Mononuclear cell (primary cell): ENCODE results near the gene TLCD3A. TPM values are rescaled to one million over a fixed set of nuclear protein-coding genes. Genes with fewer than 3 reads are reported as not detected.
"Not testable (repeated sequence)": the region's sequence is repeated elsewhere in the genome, so short reads cannot be mapped to it uniquely, and the experiment has no call there.

ENCODE experiments used
- H3K27me3 ChIP-seq: 2 replicates; pipeline ENCODE4 v1.6.0; 2011; ENCODE audit warnings: low read length, control low read depth; ENCODE audit not compliant: insufficient read depth
- H3K4me1 ChIP-seq: 2 replicates; pipeline ENCODE4 v1.5.1; 2011; ENCODE audit warnings: mild to moderate bottlenecking, low read length, control low read depth; ENCODE audit not compliant: insufficient read depth
- H3K4me3 ChIP-seq: 2 replicates; pipeline ENCODE4 v1.5.1; 2011; ENCODE audit warnings: mild to moderate bottlenecking, low read length, moderate library complexity
- H3K9me3 ChIP-seq: 2 replicates; pipeline ENCODE4 v1.5.1; 2011; ENCODE audit warnings: low read depth, mild to moderate bottlenecking, control low read depth, low read length
- total RNA-seq: library from RNA; depleted of rRNA; stranded (reverse); fragments of >200 nt; gene quantifications from one replicate; pipeline ENCODE4 v1.2.3, GENCODE V29; 2012

The TLCD3A gene
- total RNA-seq, 1 donor: 0.31 TPM

GRCh38 chr17:784143-784542 is 51.7 kb downstream of the TLCD3A start:
- Histone ChIP-seq H3K4me1 (peaks cover 19% of the 10 kb centered on the region), H3K27me3 (no peaks in the 10 kb centered on the region), H3K9me3 (no peaks in the 10 kb centered on the region), H3K4me3 (no peak overlapping the region)

DNA sequence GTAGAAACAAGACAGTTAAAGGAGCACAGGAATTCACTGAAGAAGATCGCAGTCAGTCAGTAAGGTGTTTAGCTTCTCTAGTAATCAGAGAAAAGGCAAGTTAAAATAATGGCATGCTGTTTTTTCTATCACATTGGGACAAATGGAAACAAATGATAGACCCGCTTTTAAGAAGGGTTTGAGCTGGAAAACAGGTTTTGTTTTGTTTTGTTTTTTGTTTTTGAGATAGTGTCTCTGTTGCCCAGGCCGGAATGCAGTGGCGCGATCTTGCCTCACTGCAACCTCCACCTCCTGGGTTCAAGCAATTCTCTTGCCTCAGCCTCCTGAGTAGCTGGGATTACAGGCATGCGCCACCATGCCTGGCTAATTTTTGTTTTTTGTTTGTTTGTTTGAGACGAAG is 53.5 kb downstream of the TLCD3A start:
- H3K9me3 ChIP-seq, H3K27me3 ChIP-seq, H3K4me3 ChIP-seq: not testable (repeated sequence)
- H3K4me1 ChIP-seq: peaks cover 17% of the 10 kb centered on the region

GRCh38 chr17:787641-788221 is 55.3 kb downstream of the TLCD3A start:
- Histone ChIP-seq H3K4me3 (no peak overlapping the region), H3K4me1 (peaks cover 9% of the 10 kb centered on the region), H3K27me3 (no peaks in the 10 kb centered on the region), H3K9me3 (no peaks in the 10 kb centered on the region)

DNA sequence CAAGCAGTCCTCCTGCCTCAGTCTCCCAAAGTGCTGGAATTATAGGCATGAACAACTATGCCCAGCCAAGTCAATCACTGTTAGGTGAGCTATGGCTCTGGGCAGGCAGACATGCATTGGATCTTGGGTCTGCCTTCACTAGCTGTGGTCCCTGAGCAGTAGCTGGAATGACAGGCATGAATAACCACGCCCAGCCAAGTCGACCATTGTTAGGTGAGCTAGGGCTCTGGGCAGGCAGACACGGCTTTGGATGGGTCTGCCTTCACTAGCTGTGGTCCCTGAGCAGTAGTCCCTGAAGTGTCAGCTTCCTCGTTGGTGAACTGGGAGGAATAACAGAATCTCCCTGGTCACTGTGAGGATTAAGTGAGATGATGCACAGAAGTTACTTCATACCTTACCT is 56.2 kb downstream of the TLCD3A start:
- Histone ChIP-seq H3K4me3 (no peak overlapping the region), H3K4me1 (peaks cover under 1% of the 10 kb centered on the region), H3K27me3 (no peaks in the 10 kb centered on the region), H3K9me3 (no peaks in the 10 kb centered on the region)

- no peaks in the 10 kb centered on the region for H3K27me3 ChIP-seq
- no peaks in the 10 kb centered on the region for H3K9me3 ChIP-seq
- no peaks in the 10 kb centered on the region for H3K4me1 ChIP-seq
- H3K4me3 ChIP-seq: no peak overlapping the region
These were observed 56.9 kb downstream of the TLCD3A start for GRCh38 chr17:789160-789840.

- H3K27me3 ChIP-seq, H3K4me3 ChIP-seq, H3K4me1 ChIP-seq, H3K9me3 ChIP-seq: not testable (repeated sequence)
These were observed 57.8 kb downstream of the TLCD3A start for GRCh38 chr17:789931-790873.

DNA sequence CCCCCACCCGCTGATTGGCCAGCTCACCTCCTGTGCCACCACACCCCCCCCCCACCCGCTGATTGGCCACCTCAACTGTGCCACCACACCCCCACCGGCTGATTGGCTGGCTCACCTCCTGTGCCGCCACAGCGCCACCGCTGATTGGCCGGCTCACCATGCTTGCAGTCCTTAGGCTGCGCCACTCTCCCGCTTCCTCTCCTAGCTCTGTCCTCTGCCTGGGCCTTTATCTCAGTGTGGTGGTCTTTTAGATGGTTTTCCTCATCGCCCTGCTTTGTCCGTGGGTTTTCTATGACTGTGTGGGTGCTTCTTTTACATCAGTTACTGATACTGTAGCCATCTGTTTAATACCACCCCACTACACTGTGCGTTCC is 58.5 kb downstream of the TLCD3A start:
- not testable (repeated sequence) for H3K9me3 ChIP-seq, H3K27me3 ChIP-seq, H3K4me1 ChIP-seq, H3K4me3 ChIP-seq

- no peaks in the 10 kb centered on the region for H3K27me3 ChIP-seq
- peaks cover 5% of the 10 kb centered on the region for H3K4me1 ChIP-seq
- no peak overlapping the region for H3K4me3 ChIP-seq
- no peaks in the 10 kb centered on the region for H3K9me3 ChIP-seq
These were observed 59.4 kb downstream of the TLCD3A start for GRCh38 chr17:791829-792228.

- Histone ChIP-seq H3K4me3 (no peak overlapping the region), H3K4me1 (peaks cover 5% of the 10 kb centered on the region), H3K27me3 (no peaks in the 10 kb centered on the region), H3K9me3 (no peaks in the 10 kb centered on the region)
These were observed 59.9 kb downstream of the TLCD3A start for GRCh38 chr17:792277-792676.

Other genes with a start within 250 kb of the TLCD3A start
- 16.6 TPM for gene VPS53, start 17.8 kb upstream of the TLCD3A start, total RNA-seq
- gene GEMIN4, start 19.7 kb downstream of the TLCD3A start, total RNA-seq: 10.0 TPM
- 58.4 TPM for gene GLOD4, start 49.7 kb downstream of the TLCD3A start, total RNA-seq
- 40.9 TPM for gene MRM3, start 49.8 kb downstream of the TLCD3A start, total RNA-seq
- 0.52 TPM for gene NXN, start 247.2 kb downstream of the TLCD3A start, total RNA-seq